COLO668 (cell line): ENCODE results near the gene DNAH14.

Source experiments
- DNase-seq: peaks from one replicate; lab custom pipeline; 2025; ENCODE audit not compliant: unreplicated experiment; lab: John Stamatoyannopoulos, UW

The DNAH14 gene

DNA sequence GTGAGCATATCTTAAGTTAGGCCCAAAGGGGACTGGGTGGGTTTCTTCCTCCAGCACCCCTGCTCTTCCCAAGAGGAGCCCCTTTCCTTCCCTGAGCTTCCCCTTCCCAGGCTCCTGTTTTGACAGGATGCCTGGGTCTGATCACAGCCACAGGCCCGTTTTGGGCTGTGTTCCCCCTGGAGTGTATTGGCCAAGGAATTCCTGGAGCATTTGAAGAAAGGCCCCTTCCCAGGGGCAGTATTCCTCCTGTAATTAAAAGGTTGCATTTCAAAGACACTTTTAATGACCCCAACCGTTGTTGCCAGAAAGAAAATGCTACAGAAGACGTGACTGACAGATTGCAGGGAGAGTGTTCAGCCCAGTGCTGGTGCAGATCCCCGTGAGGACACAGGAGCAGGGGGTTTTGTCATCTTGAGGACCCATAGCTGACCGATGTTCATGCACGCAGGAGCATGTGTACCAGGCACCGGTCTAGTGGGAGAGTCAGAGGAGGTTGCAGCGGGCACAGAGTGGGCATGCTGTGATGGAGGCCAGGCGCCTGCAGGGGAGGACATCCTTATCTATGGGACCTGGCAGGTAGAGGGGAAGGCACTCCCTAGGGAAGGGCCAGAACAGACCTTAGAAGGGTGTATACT lies 517.6 kb downstream of the DNAH14 start:
- DNase-seq, result no peak

DNA sequence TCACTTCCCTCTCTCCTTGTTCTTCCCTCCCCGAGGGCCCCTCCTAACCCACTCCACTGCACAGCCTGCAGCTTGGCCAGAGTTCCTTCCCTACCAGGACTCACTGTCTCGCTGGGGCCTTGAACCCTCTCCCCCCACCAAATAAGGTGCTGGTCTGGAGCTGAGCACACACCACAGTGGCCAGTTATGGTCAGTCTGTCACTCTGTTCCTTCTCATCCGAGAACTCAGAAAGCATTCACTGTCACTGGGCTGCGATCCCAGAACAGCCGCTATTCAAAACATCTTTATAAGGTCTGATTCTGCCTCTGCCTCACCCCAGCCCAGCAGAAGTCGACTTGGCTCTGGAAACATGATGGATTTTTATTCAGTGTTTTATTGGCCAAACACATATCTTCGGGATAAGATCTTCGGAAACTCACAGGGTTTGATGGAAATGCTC lies 518.2 kb downstream of the DNAH14 start:
- DNase-seq, result no peak

DNA sequence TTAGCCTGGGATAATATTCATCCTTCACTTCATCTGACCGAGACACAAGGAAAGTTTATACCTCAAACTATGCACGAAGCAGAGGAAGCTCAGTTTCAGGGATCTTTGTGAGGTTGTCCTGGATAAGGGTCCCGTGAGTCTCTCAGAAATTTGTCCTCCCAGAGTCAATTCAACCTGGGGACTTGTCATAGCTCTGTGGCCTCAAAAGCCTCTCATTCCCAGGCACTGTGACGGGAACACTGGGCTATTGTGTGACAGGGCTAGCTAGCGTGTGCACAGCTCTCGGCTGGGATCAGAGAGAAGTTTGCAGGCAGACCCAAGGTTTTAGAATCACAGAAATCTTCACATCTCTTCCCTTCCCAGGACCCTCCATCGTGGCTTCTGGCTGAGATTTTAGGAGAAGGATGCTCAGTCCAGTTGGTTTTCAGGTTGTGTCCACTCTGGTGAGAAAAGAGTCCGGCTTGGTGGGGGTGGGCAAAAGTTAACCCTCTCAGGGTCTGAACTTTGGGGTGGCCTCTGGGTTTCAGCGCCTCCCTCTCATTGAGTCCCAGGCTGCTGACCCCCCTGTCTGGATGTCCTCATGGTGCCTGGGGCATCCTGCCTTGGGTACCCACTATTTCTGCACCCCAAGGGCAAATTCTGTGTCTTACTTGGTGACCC lies 518.8 kb downstream of the DNAH14 start:
- no peak for DNase-seq
